B cell (primary cell): Measurements from ENCODE around the gene KCNN2.

Source experiments
- CTCF ChIP-seq: fragments of 200-600 bp; IDR thresholded peaks from one replicate; pipeline ENCODE4 v1.8.0; 2022; ENCODE audit warnings: antibody characterized with exemption, mild to moderate bottlenecking
- EZH2 ChIP-seq: IDR thresholded peaks from 2 replicates; pipeline ENCODE4 v1.6.1; 2012; ENCODE audit warnings: borderline replicate concordance, low read depth, mild to moderate bottlenecking, moderate library complexity, low read length; ENCODE audit not compliant: insufficient read depth, poor library complexity, severe bottlenecking

GRCh38 chr5:114416254-114416653 lies 54.4 kb downstream of the KCNN2 start:
- no peak for TF ChIP-seq CTCF
- TF ChIP-seq EZH2: no peak
